Middle frontal gyrus (tissue), 1 donor: ENCODE measurements around the gene EN2.

Experiments used
- DNase-seq: peaks from one replicate; pipeline ENCODE4 v3.0.0-alpha.2; 2015; ENCODE audit warnings: low spot score; ENCODE audit errors: extremely low spot score

EN2 gene

DNA sequence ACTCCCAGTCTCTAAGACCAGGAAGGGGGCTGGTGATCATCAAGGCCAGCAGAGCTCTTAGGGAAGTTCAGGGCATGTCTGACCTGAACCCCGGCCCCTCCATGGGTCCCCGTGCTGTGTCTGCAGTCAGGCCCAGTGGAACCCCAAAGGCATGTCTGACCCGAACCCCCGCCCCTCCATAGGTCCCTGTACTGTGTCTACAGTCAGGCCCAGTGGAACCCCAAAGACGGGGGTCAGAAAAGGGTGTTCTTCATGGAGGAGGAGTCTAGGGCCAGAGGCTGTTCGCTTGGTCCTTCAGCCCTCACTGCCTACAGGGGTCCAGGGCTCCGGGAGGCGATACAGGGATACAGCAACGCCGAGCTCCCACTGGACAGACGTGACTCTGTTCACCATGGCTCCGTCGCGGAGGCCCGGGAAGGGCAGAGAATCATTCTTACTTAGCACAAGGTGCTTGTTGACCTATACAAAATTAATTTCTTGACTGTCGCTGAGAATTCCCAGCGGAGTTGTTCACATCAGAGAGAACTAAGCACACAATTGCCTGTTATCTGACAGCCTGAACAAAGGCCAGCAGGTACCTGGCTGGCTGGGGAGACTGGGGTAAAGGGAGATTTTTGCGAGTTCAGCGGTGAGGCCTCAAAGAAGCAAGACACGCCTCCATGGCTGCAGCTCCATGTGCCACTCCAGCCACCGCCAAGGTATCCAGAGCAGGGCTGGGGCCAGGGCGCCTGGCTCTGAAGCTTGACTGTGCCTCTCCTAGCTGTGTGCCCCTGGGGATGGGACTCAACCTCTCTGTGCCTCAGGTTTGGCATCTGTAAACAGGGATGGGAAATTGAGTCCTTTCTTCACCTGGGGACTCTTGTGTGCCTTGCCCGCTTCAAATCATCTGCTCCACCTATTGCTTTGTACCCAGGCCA lies 26.8 kb downstream of the EN2 start:
- no peak for DNase-seq

GRCh38 chr7:155486783-155487508 lies 29.0 kb downstream of the EN2 start:
- DNase-seq: no peak

- no peak for DNase-seq
Measured at GRCh38 chr7:155487509-155488482, 29.9 kb downstream of the EN2 start.

DNA sequence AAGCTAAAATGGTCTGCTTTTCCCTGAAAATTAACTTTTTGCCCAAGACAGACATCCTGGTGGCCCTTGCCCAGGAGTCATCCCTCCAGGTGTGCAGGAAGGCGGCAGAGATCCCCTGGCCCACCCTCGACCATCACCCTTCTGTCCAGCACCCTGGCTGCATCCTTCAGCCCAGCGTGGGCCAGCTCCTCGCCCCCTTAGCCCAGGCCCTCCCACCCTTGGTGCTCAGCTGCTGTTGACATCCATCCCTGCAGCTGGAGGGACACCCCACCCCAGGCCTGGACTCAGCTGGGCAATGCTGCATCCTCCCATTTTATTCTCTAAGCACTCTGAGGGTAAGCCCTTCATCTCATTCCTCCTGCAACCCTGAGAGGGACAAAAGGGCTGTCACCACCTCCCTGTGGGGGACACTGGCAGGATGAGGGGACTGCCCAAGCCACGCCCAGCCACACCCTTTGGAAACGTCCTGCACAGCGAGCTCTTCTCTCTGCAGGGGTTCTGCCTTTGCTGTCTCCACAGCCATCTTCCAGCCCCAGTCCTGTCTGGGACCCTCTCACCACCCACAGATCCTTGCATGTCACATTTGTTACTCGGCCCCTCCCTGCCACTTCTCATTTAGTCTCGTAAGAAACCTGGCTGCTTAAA lies 30.7 kb downstream of the EN2 start:
- DNase-seq: no peak

DNA sequence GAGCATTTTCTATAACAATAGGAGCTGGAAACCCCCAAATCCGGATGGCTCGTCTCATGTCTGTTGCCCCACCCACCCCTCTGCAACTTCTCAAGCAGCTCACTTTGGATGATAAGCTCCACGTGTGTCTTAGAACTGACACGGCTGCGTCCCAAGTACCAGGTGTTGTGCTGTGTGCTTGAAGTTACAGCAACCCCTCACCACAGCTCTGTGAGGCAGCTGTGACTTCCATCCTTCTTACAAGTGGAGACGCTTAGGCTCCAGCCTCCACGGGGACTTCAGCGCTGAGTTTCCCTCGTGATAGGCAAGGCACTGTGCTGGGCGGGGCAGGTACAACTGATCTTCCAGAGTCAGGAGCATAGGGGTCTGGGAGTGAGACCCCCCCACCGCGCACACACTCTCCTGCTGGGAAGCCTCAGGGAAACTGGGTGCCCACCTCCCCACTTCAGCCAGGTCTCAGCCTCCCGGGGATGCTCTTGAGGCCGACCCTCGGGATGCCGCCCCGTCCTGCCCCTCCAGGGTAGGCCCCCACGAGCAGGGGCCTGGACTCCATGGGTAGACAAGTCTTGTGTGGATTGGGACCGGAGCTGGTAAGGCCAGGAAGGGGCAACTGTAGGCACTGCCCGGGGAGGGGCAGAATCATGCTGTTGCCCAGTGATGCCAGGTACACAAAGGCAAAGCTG lies 31.4 kb downstream of the EN2 start:
- DNase-seq: no peak

DNA sequence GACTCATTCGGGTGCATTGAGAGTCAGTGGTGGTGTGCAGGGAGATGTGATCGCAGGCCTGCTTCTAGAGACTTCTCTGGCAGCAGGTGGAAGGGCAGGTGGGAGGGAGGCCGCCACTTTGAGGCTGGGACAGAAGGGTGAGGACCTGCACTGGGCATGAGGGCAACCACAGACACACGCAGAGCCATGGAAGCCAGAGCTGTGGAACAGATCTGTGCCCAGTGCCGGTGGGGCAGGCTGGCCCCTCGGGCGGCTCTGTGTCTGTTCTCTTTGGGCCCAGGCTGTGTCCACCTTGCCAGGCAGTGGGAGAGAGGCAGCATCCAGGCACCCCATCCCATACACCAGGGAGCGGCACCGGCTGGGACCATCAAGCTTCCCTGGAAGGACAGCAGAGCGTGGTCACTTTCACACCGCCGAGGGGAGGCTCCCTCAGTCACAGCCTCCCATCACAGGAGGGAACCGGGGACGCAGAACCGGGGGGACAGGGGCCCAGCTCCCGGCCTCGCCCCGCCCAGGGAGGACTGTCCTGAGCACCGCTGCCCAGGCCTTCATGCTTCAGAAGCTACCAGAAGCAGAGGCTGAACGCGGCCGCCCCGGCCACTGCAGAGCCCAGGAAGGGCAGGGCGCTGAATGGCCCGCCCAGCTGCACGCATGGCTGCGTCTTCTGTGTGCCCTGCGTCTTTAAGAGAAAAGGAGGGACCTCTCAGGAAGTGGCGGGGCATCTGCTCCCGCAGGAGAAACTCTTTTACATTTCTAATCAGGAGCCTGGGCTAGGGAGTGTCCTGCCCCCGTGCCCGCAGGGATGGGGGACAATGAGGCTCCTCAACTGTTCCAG lies 32.1 kb downstream of the EN2 start:
- no peak for DNase-seq

- DNase-seq: no peak
Measured at GRCh38 chr7:155490697-155491628, 33.0 kb downstream of the EN2 start.

- DNase-seq: no peak
Measured at GRCh38 chr7:155491812-155492211, 33.9 kb downstream of the EN2 start.

DNA sequence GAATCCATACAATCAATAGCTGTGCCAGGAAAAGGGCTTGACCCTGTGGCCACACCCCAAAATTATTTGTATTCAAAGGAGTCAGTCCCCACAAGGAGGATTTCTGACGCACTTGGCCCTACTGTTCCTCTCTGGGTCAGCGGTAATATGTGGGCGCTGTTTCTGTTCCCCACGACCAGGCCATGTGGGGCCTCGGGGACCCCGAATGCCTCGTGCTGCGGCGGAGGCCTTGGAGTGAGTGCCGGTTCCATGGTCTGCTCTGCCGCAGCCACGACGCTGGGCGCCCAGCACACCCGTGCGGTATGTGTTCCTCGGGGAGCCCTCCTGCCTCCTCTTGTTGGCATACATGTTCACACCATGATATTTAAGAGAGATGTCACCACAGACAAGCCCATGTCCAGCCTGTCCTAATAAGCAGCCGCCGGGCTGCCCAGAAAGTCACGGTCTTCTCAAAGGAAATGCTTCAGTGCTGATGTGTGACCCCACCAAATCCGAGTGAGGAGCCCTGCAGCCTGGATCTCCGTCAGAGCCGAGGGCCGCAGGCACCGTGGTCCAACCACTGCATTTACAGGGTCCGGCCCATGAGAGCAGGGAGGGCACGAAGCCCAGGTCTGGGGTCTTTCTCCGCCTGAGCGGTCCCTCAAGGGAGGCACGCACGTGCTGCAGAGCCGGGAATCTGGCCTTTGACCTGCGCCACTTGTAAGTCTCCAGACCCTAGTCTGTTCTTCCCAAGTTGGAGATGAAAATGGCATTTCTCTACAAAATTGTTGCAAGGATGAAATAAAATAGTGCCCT lies 36.0 kb downstream of the EN2 start:
- DNase-seq: no peak

DNA sequence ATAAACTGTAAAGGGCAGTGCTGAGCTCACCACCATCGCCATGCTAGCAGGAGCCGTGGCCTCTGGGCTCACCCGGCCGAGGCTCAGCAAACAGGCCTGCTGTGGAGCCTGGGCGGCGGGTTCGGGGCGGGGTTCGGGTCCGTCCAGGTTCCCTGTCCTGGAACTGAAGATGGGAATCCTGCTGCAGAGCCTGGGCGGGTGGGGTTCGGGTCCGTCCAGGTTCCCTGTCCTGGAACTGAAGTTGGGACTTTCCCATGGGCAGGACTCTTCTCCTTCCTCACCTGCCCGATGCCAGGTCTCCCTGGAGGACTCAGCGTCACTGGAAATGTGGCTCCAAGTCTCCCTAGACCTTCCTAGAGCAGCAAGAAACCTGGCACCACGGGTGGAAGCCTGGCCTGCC lies 36.6 kb downstream of the EN2 start:
- no peak for DNase-seq

DNA sequence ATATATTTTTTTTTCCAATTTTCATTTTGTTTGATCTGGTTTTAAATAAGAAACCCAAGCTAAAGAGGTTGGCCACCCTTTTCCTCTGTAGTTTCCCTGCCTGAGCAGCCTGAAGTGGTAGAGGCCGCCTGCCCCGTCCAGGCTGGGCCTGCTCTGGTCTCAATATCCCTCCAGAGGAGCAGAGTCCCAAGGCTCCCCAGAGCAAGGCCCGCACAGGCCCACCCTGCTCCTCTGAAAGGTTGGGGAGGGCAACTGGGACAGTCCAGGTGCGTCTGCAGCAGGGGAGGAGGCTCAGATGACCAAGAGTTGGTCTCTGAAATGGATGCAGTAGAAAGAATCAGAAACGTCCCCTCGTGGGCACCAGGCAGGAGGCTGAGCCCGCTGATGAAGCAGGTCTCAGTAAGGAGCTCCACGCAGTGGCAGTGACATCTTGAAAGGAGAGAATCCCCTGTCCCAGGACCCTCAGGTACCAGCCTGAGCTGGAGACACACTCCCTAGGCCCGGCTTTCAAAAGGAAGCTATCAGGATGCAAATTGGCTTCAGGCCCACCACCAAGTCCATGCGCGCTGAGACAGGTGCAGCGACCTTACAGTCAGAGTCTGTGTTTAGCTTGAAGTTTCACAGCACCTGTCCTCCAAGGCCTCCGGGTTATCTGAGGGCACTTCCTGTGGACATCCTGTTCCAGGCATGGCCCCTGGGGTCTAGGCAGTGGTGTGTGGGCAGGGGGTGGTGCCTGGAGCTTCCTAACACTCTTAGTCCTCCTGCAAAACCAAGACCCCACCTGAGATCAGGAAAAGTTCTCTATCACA lies 37.7 kb downstream of the EN2 start:
- DNase-seq: no peak

DNA sequence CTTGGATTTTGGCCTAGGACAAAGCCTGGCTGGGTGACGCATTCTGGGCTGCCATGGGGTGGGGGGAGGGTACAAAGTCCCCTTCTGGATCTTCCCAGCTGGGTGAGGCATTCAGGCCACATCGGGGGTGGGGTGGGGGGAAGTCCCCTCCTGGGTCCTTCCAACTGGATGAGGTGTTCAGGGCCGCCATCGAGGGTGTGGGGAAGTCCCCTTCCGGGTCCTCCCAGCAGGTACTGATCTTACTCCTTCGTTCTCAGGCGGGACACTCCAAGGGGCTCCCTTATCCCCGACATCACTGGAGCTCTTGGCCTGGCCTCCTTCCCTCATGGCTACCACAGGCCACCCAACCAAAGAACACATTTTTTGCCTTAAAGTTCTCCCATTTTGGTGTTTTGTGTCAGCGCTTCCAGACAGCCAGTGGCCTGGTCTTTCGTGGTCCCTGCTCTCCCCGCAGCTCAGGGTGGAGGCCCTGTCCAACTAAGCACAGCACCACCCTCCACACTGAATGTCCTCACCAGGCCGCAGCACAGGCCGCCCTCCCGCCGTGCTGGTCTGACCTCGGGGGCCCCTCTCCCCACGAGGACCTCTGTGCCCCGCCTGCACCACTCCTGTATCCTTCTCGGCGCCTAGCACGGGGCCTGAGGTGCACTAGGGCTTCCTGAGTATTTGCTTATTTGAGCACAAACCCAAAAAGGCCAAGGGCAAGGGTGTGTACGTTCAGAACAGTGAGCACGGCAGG lies 38.5 kb downstream of the EN2 start:
- no peak for DNase-seq

DNA sequence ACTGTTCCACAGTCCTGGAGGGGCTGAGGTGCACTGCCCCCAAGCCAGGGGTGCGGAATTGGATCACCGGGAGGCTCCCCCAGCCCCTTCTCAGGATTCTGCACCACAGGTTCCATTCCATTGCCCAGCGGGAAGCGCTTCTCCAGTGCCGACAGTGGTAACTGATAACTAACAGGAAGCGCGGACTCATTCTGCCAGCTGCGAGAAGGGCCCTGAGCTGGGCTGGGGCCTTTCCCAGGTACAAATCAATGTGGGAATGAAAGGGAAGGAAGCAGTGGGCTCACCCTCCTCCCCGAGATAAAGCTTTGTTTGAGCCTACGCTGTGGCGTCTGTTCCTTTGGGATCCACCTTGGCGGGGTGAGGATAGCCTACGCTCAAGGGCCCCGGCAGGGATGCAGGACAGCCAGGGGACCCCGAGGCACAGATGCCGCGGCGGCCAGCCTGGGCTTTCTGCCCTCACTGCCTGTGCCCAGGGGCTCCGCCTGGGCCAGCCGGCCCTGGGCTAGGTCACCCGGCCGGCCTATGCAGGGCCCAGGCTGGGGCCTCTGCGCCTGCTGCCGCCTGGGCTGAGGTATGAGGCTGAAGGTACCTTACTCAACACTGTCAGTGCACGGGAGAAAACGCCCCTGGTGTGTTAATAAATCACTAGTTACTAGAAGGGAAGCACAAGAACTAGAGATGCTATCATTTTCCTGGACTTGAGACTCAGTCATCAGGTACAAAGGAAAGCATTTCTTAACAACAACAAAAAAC lies 39.4 kb downstream of the EN2 start:
- no peak for DNase-seq

DNA sequence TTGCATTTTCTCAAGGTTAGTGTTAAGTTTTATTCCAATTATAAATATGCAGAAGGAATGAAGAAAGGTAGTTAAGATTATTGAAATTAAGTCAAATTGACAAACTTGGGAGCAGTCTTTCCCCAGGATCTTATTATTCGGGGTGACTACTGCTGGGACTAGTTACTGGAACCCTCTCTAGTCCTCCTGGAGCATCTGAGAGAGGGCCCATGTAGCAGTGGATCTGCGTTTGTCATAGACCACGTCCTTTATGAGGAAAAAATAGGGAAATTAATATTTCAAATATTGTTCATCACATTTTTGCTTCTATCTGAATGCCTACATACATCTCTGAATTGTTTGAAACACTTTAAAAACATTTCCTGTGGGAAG lies 47.5 kb downstream of the EN2 start:
- no peak for DNase-seq

DNA sequence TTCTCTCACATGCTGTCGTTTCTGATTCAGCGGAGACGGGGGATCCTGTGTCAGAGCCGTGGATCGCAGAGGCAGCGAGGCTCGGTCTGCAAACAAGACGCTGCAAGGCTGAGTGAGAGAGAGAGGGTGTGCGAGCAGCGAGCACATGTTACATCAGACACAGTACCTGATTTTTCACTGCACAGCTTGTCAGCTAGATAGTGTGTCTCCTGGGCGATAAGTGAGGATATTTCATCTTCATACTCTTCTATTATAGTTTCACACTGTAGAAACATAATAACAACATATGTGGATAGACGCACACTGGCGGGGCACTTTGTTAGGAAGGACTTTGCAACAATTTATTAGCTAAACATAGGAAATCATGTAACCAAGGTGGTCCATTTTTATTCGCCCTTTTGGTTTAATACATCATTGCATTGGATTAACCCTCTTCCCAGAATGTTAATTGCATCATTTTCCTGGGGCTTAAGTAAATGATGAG lies 49.0 kb downstream of the EN2 start:
- DNase-seq: no peak
